Activated CD8-positive, alpha-beta memory T cell treated with anti-CD3 and anti-CD28 coated beads, Interleukin-2, amount 50 U/mL, for 24 hours (primary cell): ENCODE data around the gene CCDC6.
"Not testable (repeated sequence)": the region's sequence is repeated elsewhere in the genome, so short reads cannot be mapped to it uniquely, and the experiment has no call there.

Experiments used
- DNase-seq: peaks from one replicate; pipeline ENCODE4 v3.0.0-alpha.2; 2020; ENCODE audit errors: extremely low read depth

Gene CCDC6

GRCh38 chr10:59770689-59771088 is 135.7 kb downstream of the CCDC6 start:
- DNase-seq, result no peak

GRCh38 chr10:59762505-59762904 is 143.9 kb downstream of the CCDC6 start:
- DNase-seq, result no peak

- no peak for DNase-seq
Observed at GRCh38 chr10:59757966-59758365, 148.4 kb downstream of the CCDC6 start.

- no peak for DNase-seq
Observed at GRCh38 chr10:59754951-59755350, 151.4 kb downstream of the CCDC6 start.

- DNase-seq, result no peak
Observed at GRCh38 chr10:59753267-59753666, 153.1 kb downstream of the CCDC6 start, which contains the start of gene MRLN. MRLN (minus strand) TSS chr10:59753455.

GRCh38 chr10:59752278-59752940 is 153.9 kb downstream of the CCDC6 start:
- DNase-seq, result no peak

- DNase-seq, result no peak
Observed at GRCh38 chr10:59750155-59750945, 156.0 kb downstream of the CCDC6 start.

- DNase-seq, result no peak
Observed at GRCh38 chr10:59748834-59749233, 157.5 kb downstream of the CCDC6 start.

- no peak for DNase-seq
Observed at GRCh38 chr10:59745163-59745650, 161.1 kb downstream of the CCDC6 start.

- not testable (repeated sequence) for DNase-seq
Observed at GRCh38 chr10:59744762-59745161, 161.6 kb downstream of the CCDC6 start.

GRCh38 chr10:59744156-59744555 is 162.2 kb downstream of the CCDC6 start:
- DNase-seq, result not testable (repeated sequence)

GRCh38 chr10:59741583-59741982 is 164.8 kb downstream of the CCDC6 start:
- DNase-seq, result no peak

GRCh38 chr10:59741048-59741447 is 165.3 kb downstream of the CCDC6 start:
- DNase-seq, result no peak
